Breast epithelium (tissue), 4 donors: ENCODE results near the gene TNS3. TPM values are rescaled to one million over a fixed set of nuclear protein-coding genes. Genes with fewer than 3 reads are reported as not detected.

Experiments
- DNase-seq, 2 donors: peaks; one replicate each; pipeline ENCODE4 v3.0.0-alpha.2; 2019; ENCODE audit warnings: low spot score in 2 of 2
- H3K27ac ChIP-seq, 2 donors: fragments of 200-600 bp; sonication (generic) in 1 of 2; one replicate each; pipeline ENCODE4 v1.5.1; 2016 to 2019; ENCODE audit warnings: mild to moderate bottlenecking in 1 of 2
- H3K27me3 ChIP-seq, 2 donors: fragments of 200-600 bp; sonication (generic) in 1 of 2; one replicate each; pipeline versions ENCODE4 v1.5.1 to v1.6.0; 2017 to 2019; ENCODE audit warnings: control low read depth in 1 of 2, mild to moderate bottlenecking in 1 of 2
- H3K36me3 ChIP-seq: fragments of 200-600 bp; one replicate; pipeline ENCODE4 v1.5.1; 2019
- H3K4me1 ChIP-seq, 2 donors: fragments of 200-600 bp; sonication (generic); one replicate each; pipeline ENCODE4 v1.5.1; 2016 to 2019; ENCODE audit warnings: control low read depth in 1 of 2
- H3K4me3 ChIP-seq, 3 donors: fragments of 200-600 bp; sonication (generic); 1 replicate in 2 of 3; 2 replicates in 1 of 3; pipeline ENCODE4 v1.5.1; 2016 to 2019; ENCODE audit warnings: mild to moderate bottlenecking in 3 of 3, moderate library complexity in 2 of 3
- H3K9me3 ChIP-seq, 2 donors: fragments of 200-600 bp; sonication (generic) in 1 of 2; one replicate each; pipeline ENCODE4 v1.5.1; 2016 to 2019; ENCODE audit warnings: control low read depth in 1 of 2
- POLR2A ChIP-seq: fragments of 450-650 bp; IDR thresholded peaks from one replicate; pipeline ENCODE4 v1.6.1; 2016; ENCODE audit warnings: antibody characterized with exemption, mild to moderate bottlenecking, moderate library complexity
- POLR2AphosphoS5 ChIP-seq, 3 donors: sonication (generic); formaldehyde crosslinking; IDR thresholded peaks; one replicate each; pipeline ENCODE4 v1.6.1; 2017; ENCODE audit warnings: antibody characterized with exemption in 3 of 3
- intact Hi-C: fragments of 100-400 bp; cut with DNase I; formaldehyde crosslinking; loops from one replicate; pipeline ENCODE4 v1.15.1; 2023; ENCODE audit warnings: low total_unique reads
- total RNA-seq, 3 donors: library from RNA; depleted of rRNA; stranded (reverse); fragments of >200 nt; gene quantifications; one replicate each; pipeline ENCODE4 v1.1.0, GENCODE V29; 2016
- TF ChIP-seq, protein P1 (sequence below), 3 donors: fragments of 450-650 bp; IDR thresholded peaks; one replicate each; pipeline ENCODE4 v1.5.1; 2016 to 2017; ENCODE audit warnings: antibody characterized with exemption in 3 of 3, mild to moderate bottlenecking in 3 of 3, moderate library complexity in 3 of 3

TNS3 gene
- total RNA-seq, 3 donors from 2014 or later = 41.0 to 78.1 (median 56.2) TPM

DNA sequence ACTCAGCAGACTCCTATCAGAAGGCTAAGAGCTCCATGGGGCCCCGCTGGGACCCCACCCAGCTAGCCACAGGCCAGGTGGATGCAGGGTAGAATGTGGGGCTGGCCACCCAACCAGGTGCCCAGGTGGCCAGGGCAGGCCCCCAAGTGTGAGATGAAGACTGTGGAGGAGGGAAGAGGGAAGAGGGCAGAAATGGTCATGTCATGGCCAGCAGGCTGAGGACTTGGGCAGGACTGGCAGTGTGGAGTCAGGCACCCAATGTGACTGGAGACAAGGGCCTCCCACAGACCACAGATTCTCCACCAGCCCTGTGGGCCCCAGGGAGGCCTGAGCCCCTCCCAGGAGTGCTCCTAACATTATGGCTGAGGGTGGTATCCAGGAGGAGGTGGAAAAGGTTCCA, 141.6 kb downstream of the TNS3 start:
- Histone ChIP-seq H3K27ac (no peak overlapping the region), H3K36me3 (no peaks in the 10 kb centered on the region), H3K9me3 (no peaks in the 10 kb centered on the region), H3K4me1 (no peaks in the 10 kb centered on the region), H3K4me3 (no peak overlapping the region), H3K27me3 (no peaks in the 10 kb centered on the region)
- DNase-seq = no peak
- intact Hi-C loops = no loop called here
- TF ChIP-seq, protein P1, sequence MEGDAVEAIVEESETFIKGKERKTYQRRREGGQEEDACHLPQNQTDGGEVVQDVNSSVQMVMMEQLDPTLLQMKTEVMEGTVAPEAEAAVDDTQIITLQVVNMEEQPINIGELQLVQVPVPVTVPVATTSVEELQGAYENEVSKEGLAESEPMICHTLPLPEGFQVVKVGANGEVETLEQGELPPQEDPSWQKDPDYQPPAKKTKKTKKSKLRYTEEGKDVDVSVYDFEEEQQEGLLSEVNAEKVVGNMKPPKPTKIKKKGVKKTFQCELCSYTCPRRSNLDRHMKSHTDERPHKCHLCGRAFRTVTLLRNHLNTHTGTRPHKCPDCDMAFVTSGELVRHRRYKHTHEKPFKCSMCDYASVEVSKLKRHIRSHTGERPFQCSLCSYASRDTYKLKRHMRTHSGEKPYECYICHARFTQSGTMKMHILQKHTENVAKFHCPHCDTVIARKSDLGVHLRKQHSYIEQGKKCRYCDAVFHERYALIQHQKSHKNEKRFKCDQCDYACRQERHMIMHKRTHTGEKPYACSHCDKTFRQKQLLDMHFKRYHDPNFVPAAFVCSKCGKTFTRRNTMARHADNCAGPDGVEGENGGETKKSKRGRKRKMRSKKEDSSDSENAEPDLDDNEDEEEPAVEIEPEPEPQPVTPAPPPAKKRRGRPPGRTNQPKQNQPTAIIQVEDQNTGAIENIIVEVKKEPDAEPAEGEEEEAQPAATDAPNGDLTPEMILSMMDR (IDR thresholded peaks at IDR 0.05) = no peak
- no peak for TF ChIP-seq POLR2AphosphoS5 (IDR thresholded peaks at IDR 0.05)
- TF ChIP-seq POLR2A = no peak

DNA sequence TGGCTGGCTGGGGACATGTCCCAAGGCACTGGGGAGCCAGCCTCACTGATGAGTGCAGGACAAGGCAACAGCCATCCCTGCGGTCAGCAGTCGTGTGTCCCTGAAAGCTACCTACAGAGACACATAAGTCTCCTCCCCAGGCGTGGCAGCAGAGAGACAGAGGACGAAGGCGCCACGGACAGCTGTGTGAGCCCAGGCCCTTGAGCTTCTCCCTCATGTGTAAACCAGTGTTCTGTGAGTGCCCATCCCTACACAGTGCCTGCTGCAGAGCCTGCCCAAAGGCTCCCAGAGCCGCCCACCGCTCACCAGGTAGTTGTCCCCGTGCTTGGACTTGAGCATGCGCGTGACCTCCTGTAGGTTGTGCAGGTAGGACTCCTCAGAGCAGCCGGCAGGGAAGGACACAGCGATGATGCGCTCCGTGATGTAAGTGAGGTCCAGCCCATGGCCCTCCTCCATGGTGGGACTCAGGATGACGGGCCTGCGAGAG, 142.7 kb downstream of the TNS3 start:
- H3K27me3 ChIP-seq = no peaks in the 10 kb centered on the region
- H3K9me3 ChIP-seq = no peaks in the 10 kb centered on the region
- TF ChIP-seq POLR2AphosphoS5 (IDR thresholded peaks at IDR 0.05) = no peak
- TF ChIP-seq, protein P1 (IDR thresholded peaks at IDR 0.05) = no peak
- intact Hi-C loops = no loop called here
- no peaks in the 10 kb centered on the region for H3K4me1 ChIP-seq
- H3K4me3 ChIP-seq = no peak overlapping the region
- no peak overlapping the region for H3K27ac ChIP-seq
- no peaks in the 10 kb centered on the region for H3K36me3 ChIP-seq
- DNase-seq = no peak

DNA sequence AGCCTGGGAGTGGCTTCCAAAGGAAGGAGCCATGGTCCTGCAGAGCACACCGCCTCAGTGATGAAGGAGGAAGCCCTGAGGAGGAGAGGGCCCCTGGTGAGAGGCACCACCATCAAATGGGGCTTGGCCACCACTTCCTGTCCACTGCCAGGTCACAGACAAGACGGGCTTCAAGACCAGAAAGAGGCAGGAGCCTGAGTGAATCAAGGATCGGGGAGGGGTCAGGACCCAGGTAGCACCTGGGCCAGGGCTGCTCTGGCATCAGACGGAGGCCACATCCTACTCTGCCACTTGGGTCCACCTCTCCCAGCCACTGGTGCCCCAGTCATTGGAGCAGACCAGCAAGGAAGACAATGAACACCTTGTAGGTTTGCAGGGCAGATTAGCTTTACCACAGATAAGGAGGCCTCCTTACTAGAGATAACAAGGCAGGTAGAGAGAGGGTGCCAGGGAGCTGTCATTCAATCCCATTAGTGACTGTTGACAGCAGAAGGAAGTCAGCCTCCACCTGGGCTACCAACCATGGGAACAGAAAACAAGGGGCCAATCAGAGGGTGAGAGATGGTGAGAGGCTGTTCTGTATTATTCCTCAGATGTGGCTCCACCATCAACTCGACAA, 143.4 kb downstream of the TNS3 start:
- H3K4me3 ChIP-seq = no peak overlapping the region
- intact Hi-C loops = no loop called here

DNA sequence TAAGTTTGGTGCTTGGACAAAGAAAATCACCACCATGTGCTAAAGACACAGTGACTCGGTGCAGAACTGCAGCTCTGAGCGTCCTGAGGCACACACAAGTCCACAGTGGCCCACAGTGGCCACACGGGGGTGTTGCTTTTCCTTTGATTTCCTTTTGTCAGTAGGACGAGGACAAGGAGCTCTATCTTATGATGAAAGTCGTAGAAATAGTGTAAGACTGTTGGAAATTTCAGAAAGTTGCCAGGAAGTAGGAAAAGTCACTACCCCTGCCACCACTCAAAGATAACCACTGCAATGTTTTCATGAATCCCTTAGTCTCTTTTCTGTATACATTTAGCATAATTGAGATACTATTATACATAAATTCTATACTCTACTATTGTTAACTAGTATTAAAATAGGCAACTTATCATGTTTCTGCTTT, 146.0 kb downstream of the TNS3 start:
- no peak for TF ChIP-seq POLR2A
- TF ChIP-seq POLR2AphosphoS5 (IDR thresholded peaks at IDR 0.05) = peak in 1 of 3 donors; percentile 36
- TF ChIP-seq, protein P1 (IDR thresholded peaks at IDR 0.05) = peak; percentile 59 to 81 (median 73)
- Histone ChIP-seq H3K4me1 (no peaks in the 10 kb centered on the region), H3K27ac (no peak overlapping the region), H3K9me3 (no peaks in the 10 kb centered on the region), H3K27me3 (no peaks in the 10 kb centered on the region), H3K36me3 (no peaks in the 10 kb centered on the region), H3K4me3 (no peak overlapping the region)
- peak; percentile 63 to 74 for DNase-seq
- intact Hi-C loops = no loop called here

More for the DNA sequence above, 143.4 kb downstream of the TNS3 start:
- Histone ChIP-seq H3K27me3 (no peaks in the 10 kb centered on the region), H3K36me3 (no peaks in the 10 kb centered on the region), H3K4me1 (no peaks in the 10 kb centered on the region), H3K9me3 (no peaks in the 10 kb centered on the region), H3K27ac (no peak overlapping the region)
- DNase-seq = no peak
- TF ChIP-seq, protein P1 (IDR thresholded peaks at IDR 0.05) = no peak
- no peak for TF ChIP-seq POLR2A
- TF ChIP-seq POLR2AphosphoS5 (IDR thresholded peaks at IDR 0.05) = no peak

DNA sequence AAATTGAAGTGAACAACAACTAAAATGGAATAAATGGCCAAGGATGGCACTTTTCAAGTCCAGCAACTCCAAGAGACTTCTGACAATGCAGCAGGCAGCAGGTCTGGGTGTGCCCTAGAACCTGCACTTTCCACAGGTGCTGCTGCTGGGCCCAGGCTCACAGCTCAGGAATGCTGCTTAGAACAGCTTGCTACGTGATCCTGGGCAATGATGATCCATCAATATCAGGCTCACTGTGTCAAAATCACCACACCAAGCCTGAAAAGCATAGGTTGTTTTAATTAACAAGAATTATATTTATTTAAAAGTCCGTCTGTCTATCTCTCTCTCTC, 148.4 kb downstream of the TNS3 start:
- no peak for DNase-seq
- Histone ChIP-seq H3K4me1 (no peaks in the 10 kb centered on the region), H3K9me3 (no peaks in the 10 kb centered on the region), H3K27ac (peak overlapping the region in 1 of 2 donors; percentile 19), H3K36me3 (no peaks in the 10 kb centered on the region), H3K4me3 (no peak overlapping the region), H3K27me3 (no peaks in the 10 kb centered on the region)
- TF ChIP-seq POLR2A = no peak
- TF ChIP-seq POLR2AphosphoS5 (IDR thresholded peaks at IDR 0.05) = no peak
- intact Hi-C loops = no loop called here
